ENCODE results near the gene SCG3.

DNA sequence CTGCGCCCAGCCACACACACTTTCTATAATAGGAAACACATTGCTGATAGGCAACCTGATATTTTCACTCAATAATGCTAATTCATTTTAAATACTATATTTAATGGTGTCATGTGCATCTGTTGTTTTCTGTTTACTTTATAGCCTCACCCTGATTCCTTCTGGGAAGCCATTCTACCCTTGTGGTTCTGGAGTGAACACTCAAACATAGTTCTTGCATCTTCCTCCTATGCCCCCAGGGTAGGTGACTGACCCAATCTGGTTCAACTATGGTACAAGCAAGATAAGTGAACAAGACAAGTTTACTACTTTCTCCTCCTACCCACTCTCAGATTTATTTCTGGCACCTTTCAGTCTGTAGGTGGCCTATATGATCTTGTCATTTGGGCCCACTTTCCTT, 4.3 kb upstream of the SCG3 start:
- no peak for TF ChIP-seq CTCF (IDR thresholded peaks at IDR 0.05)
- TF ChIP-seq TCF12 (IDR thresholded peaks at IDR 0.05) = no peak
- TF ChIP-seq MEF2A (IDR thresholded peaks at IDR 0.05; ENCODE audit: borderline replicate concordance, low read depth) = no peak
- TF ChIP-seq YY1 (IDR thresholded peaks at IDR 0.05; ENCODE audit: low read depth) = no peak
- TF ChIP-seq RFX5 (IDR thresholded peaks at IDR 0.05; ENCODE audit: low read length) = no peak
- TF ChIP-seq POLR2AphosphoS5 (IDR thresholded peaks at IDR 0.05; ENCODE audit: low read depth, low read length) = no peak
- no peak for TF ChIP-seq RAD21 (IDR thresholded peaks at IDR 0.05; ENCODE audit: low read length)
- TF ChIP-seq SMC3 (IDR thresholded peaks at IDR 0.05; ENCODE audit: low read depth, low read length) = no peak
- no peak for TF ChIP-seq EZH2phosphoT487 (IDR thresholded peaks at IDR 0.05; ENCODE audit: borderline replicate concordance, low read depth)
